Muscle layer of colon (tissue), 2 donors: ENCODE measurements around the gene TIMM22.
A peak's percentile ranks its signal among the peaks of the same experiment; 100 is the strongest.

ENCODE experiments used
- H3K27ac ChIP-seq: one replicate; pipeline ENCODE4 v1.7.0; 2013; ENCODE audit warnings: low read depth, mild to moderate bottlenecking, low read length, moderate library complexity
- H3K27me3 ChIP-seq, 2 donors: one replicate each; pipeline ENCODE4 v1.7.0; 2013; ENCODE audit warnings: low read length in 2 of 2, mild to moderate bottlenecking in 2 of 2; ENCODE audit not compliant: insufficient read depth in 2 of 2, control insufficient read depth in 1 of 2
- H3K36me3 ChIP-seq: one replicate; pipeline ENCODE4 v1.7.0; 2013; ENCODE audit warnings: mild to moderate bottlenecking, low read length; ENCODE audit not compliant: insufficient read depth
- H3K4me1 ChIP-seq: one replicate; pipeline ENCODE4 v1.7.0; 2013; ENCODE audit warnings: mild to moderate bottlenecking, low read length; ENCODE audit not compliant: insufficient read depth
- H3K4me3 ChIP-seq, 2 donors: one replicate each; pipeline ENCODE4 v1.7.0; 2013; ENCODE audit warnings: low read length in 2 of 2, low read depth in 1 of 2, mild to moderate bottlenecking in 1 of 2, moderate library complexity in 1 of 2
- H3K9ac ChIP-seq: one replicate; pipeline ENCODE4 v1.7.0; 2013; ENCODE audit warnings: low read length
- H3K9me3 ChIP-seq: one replicate; pipeline ENCODE4 v1.7.0; 2013; ENCODE audit warnings: mild to moderate bottlenecking, low read length
- donor health status: abdominal sarcoma.
- donor health status: Adenocarcinoma of cecum.

TIMM22 gene

GRCh38 chr17:1012823-1013728 lies 16.1 kb downstream of the TIMM22 start:
- H3K9me3 ChIP-seq: no peaks in the 10 kb centered on the region
- H3K4me3 ChIP-seq: no peak overlapping the region
- no peaks in the 10 kb centered on the region for H3K27me3 ChIP-seq
- peaks cover 42% of the 10 kb centered on the region for H3K36me3 ChIP-seq
- no peak overlapping the region for H3K9ac ChIP-seq
- no peaks in the 10 kb centered on the region for H3K4me1 ChIP-seq
- H3K27ac ChIP-seq: no peak overlapping the region

- Histone ChIP-seq H3K4me3 (no peak overlapping the region), H3K27ac (no peak overlapping the region), H3K36me3 (peaks cover 36% of the 10 kb centered on the region), H3K27me3 (no peaks in the 10 kb centered on the region), H3K9ac (no peak overlapping the region), H3K9me3 (no peaks in the 10 kb centered on the region), H3K4me1 (peaks cover 5% of the 10 kb centered on the region)
These were observed 16.8 kb downstream of the TIMM22 start for GRCh38 chr17:1013729-1014090.

DNA sequence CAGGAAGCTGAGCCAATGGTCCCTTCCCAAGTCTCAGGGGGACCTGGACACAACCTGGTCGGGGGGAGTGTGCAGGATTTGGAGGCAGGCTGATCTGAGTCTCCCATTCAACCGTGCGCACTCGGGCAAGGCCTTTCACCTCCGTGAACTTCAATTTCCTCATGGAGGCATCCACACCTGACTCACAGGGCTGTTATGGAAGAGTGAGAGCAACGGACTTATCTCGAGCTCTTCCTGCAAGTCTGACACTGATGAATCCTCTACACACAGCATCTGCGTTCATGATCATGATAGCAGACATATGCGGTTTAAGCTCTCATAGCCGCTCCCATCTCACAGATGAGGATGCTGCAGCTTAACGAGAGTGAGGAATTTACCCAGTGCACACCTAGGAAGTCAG lies 21.6 kb downstream of the TIMM22 start:
- Histone ChIP-seq H3K9ac (no peak overlapping the region), H3K4me1 (peaks cover 19% of the 10 kb centered on the region), H3K36me3 (no peaks in the 10 kb centered on the region), H3K27me3 (no peaks in the 10 kb centered on the region), H3K9me3 (no peaks in the 10 kb centered on the region), H3K27ac (peak overlapping the region; percentile 58), H3K4me3 (no peak overlapping the region)

- H3K27ac ChIP-seq: peak overlapping the region; percentile 58
- H3K4me3 ChIP-seq: no peak overlapping the region
- no peak overlapping the region for H3K9ac ChIP-seq
- H3K27me3 ChIP-seq: no peaks in the 10 kb centered on the region
- H3K4me1 ChIP-seq: peaks cover 19% of the 10 kb centered on the region
- H3K9me3 ChIP-seq: no peaks in the 10 kb centered on the region
- H3K36me3 ChIP-seq: no peaks in the 10 kb centered on the region
These were observed 22.5 kb downstream of the TIMM22 start for GRCh38 chr17:1019451-1019850.

GRCh38 chr17:1021147-1021546 lies 24.2 kb downstream of the TIMM22 start:
- Histone ChIP-seq H3K9ac (no peak overlapping the region), H3K4me1 (peaks cover 22% of the 10 kb centered on the region)

DNA sequence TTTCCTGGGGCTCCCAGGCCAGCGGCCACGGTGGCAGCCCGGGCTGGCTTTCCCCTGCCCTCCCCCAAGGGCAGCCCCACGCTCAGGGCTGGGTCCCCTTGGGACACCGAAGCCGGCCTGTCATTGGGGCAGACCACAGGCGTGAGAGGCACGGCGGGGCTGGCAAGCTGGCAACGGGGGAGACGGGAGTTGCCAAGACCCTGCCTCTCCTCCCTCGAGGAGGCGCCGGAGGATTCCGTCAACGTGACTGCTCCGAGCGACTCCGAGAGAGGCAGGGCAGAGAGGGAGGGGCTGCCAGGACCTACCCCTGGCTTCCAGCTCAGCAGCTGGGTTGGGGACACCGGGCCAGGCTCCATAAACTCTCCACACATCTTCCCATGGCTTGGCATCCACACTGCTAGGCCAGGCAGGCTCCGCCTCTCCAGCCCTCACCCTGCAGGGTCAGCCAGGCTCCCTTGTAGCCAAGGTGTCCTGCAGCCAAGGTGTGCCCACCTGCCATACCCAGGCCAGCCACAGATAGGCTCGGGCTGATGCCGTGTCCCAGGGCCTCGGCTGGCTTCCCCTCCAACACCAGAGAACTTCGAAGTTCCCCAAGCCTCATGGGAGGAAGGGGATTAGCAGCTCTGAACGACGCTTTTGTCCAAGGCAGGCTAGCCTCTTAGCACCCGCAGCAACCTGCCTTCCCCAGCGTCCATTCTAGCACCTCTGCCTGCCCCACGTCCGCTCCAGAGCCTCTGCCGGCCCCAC lies 25.5 kb downstream of the TIMM22 start:
- no peak overlapping the region for H3K4me3 ChIP-seq
- H3K9me3 ChIP-seq: no peaks in the 10 kb centered on the region
- H3K36me3 ChIP-seq: peaks cover 5% of the 10 kb centered on the region
- H3K27ac ChIP-seq: no peak overlapping the region
- no peaks in the 10 kb centered on the region for H3K27me3 ChIP-seq
- H3K4me1 ChIP-seq: peaks cover 22% of the 10 kb centered on the region
- H3K9ac ChIP-seq: no peak overlapping the region

More at GRCh38 chr17:1021147-1021546, 24.2 kb downstream of the TIMM22 start:
- H3K36me3 ChIP-seq: peaks cover 4% of the 10 kb centered on the region
- no peaks in the 10 kb centered on the region for H3K9me3 ChIP-seq
- no peak overlapping the region for H3K4me3 ChIP-seq
- no peak overlapping the region for H3K27ac ChIP-seq
- H3K27me3 ChIP-seq: no peaks in the 10 kb centered on the region

- Histone ChIP-seq H3K27me3 (no peaks in the 10 kb centered on the region), H3K9me3 (no peaks in the 10 kb centered on the region), H3K27ac (no peak overlapping the region), H3K4me3 (no peak overlapping the region), H3K36me3 (peaks cover 5% of the 10 kb centered on the region), H3K9ac (no peak overlapping the region), H3K4me1 (peaks cover 22% of the 10 kb centered on the region)
These were observed 27.1 kb downstream of the TIMM22 start for GRCh38 chr17:1024076-1024475.

- Histone ChIP-seq H3K27me3 (no peaks in the 10 kb centered on the region), H3K4me3 (no peak overlapping the region), H3K27ac (no peak overlapping the region), H3K4me1 (peaks cover 28% of the 10 kb centered on the region), H3K9me3 (no peaks in the 10 kb centered on the region), H3K9ac (no peak overlapping the region), H3K36me3 (peaks cover 5% of the 10 kb centered on the region)
These were observed 29.0 kb downstream of the TIMM22 start for GRCh38 chr17:1025733-1026598.

DNA sequence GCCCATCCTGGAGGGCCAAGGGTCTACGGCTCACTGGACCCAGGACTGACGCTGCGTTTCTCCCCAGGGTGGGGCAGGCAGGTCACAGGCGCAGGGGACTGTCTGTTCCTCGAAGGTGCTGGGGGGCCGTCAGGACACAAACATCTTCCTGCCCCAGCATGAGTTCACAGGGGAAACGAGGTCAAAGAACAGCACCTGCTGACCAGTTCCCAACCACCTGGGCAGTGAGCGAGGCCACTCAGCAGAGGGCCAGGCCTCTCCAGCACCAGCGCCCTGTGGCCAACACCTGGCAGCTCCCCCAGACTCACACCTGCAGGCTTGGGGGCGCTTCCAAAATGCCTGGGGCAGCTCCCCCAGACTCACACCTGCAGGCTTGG lies 29.7 kb downstream of the TIMM22 start:
- Histone ChIP-seq H3K4me3 (no peak overlapping the region), H3K4me1 (peaks cover 28% of the 10 kb centered on the region), H3K27me3 (no peaks in the 10 kb centered on the region), H3K9me3 (no peaks in the 10 kb centered on the region), H3K36me3 (peaks cover 5% of the 10 kb centered on the region), H3K9ac (no peak overlapping the region), H3K27ac (no peak overlapping the region)

- Histone ChIP-seq H3K27ac (no peak overlapping the region), H3K36me3 (peaks cover 5% of the 10 kb centered on the region), H3K9me3 (no peaks in the 10 kb centered on the region), H3K9ac (no peak overlapping the region), H3K27me3 (no peaks in the 10 kb centered on the region), H3K4me1 (peaks cover 28% of the 10 kb centered on the region), H3K4me3 (no peak overlapping the region)
These were observed 30.1 kb downstream of the TIMM22 start for GRCh38 chr17:1027044-1027443.
